Panc1 (cell line): Measurements from ENCODE around the gene MSI2.

Experiments used
- SIN3A ChIP-seq: IDR thresholded peaks from 2 replicates; pipeline ENCODE4 v1.6.1; 2012; ENCODE audit warnings: low read depth, mild to moderate bottlenecking, low read length, moderate library complexity, borderline replicate concordance; ENCODE audit not compliant: insufficient read depth
- TCF7L2 ChIP-seq: IDR thresholded peaks from 2 replicates; pipeline ENCODE4 v1.6.1; 2011; ENCODE audit warnings: mild to moderate bottlenecking, low read depth, low read length, inconsistent platforms
- TF ChIP-seq, protein P1 (sequence below), 2 experiments: IDR thresholded peaks; 2 replicates each; pipeline ENCODE4 v1.6.1; 2011 to 2012; ENCODE audit warnings: low read depth in 2 of 2, control low read depth in 1 of 2, low read length in 1 of 2, mild to moderate bottlenecking in 1 of 2, moderate library complexity in 1 of 2; ENCODE audit not compliant: insufficient read depth in 1 of 2
- TF ChIP-seq, protein P2 (sequence below): fragments of 450-650 bp; IDR thresholded peaks from 2 replicates; pipeline ENCODE4 v1.5.1; 2017; ENCODE audit warnings: mild to moderate bottlenecking

DNA sequence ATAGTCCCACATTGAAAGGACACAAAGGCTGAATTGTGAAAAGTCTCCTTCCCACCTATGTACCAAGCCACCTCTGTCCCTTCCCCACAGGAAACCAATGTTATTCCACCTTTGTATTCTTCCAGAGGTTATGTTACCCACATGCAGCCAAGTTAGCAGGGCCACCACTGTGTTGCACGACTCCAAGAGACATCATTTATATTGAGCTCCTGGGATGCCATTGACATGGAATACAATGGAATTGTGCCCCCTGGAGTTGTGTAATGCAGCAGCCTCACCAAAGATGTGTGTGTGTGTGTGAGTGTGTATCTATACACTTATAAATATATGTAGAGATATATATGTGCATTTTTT is 21.6 kb upstream of the MSI2 start:
- TF ChIP-seq, protein P1, sequence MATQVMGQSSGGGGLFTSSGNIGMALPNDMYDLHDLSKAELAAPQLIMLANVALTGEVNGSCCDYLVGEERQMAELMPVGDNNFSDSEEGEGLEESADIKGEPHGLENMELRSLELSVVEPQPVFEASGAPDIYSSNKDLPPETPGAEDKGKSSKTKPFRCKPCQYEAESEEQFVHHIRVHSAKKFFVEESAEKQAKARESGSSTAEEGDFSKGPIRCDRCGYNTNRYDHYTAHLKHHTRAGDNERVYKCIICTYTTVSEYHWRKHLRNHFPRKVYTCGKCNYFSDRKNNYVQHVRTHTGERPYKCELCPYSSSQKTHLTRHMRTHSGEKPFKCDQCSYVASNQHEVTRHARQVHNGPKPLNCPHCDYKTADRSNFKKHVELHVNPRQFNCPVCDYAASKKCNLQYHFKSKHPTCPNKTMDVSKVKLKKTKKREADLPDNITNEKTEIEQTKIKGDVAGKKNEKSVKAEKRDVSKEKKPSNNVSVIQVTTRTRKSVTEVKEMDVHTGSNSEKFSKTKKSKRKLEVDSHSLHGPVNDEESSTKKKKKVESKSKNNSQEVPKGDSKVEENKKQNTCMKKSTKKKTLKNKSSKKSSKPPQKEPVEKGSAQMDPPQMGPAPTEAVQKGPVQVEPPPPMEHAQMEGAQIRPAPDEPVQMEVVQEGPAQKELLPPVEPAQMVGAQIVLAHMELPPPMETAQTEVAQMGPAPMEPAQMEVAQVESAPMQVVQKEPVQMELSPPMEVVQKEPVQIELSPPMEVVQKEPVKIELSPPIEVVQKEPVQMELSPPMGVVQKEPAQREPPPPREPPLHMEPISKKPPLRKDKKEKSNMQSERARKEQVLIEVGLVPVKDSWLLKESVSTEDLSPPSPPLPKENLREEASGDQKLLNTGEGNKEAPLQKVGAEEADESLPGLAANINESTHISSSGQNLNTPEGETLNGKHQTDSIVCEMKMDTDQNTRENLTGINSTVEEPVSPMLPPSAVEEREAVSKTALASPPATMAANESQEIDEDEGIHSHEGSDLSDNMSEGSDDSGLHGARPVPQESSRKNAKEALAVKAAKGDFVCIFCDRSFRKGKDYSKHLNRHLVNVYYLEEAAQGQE (IDR thresholded peaks at IDR 0.05; ENCODE audit: insufficient read depth in 1 of 2, low read depth in 2 of 2, low read length in 1 of 2) = no peak
- TF ChIP-seq, protein P2, sequence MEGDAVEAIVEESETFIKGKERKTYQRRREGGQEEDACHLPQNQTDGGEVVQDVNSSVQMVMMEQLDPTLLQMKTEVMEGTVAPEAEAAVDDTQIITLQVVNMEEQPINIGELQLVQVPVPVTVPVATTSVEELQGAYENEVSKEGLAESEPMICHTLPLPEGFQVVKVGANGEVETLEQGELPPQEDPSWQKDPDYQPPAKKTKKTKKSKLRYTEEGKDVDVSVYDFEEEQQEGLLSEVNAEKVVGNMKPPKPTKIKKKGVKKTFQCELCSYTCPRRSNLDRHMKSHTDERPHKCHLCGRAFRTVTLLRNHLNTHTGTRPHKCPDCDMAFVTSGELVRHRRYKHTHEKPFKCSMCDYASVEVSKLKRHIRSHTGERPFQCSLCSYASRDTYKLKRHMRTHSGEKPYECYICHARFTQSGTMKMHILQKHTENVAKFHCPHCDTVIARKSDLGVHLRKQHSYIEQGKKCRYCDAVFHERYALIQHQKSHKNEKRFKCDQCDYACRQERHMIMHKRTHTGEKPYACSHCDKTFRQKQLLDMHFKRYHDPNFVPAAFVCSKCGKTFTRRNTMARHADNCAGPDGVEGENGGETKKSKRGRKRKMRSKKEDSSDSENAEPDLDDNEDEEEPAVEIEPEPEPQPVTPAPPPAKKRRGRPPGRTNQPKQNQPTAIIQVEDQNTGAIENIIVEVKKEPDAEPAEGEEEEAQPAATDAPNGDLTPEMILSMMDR = no peak
- no peak for TF ChIP-seq SIN3A
- TF ChIP-seq TCF7L2 = no peak
